ENCODE results near the gene CHST15.

DNA sequence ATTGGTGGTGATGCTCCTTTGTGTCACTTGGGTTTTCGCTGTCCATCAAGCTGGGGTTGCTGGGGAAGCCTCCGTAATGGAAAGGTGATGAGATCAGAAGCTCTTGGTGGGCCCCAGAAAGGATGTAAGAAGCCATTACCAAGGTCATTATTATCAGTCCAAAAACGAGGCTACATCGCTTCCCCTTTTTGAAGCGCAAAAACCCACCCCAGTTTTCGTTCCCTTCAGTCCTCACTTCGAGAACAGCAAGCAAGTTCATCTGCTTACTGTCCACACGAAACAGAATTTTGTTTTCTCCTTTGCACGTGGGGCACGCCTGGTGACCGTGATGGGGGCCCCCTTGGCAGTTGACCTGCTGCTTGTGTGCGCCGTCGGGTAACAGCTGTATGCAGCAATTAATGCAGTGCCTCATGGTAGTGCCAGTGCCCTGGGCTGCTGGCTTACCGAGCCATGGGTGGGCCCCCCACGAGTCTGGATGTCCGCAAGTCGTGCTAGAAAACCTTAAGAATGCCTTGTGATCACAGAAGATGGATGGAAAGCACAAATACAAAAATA lies 47.5 kb downstream of the CHST15 start:
- TF ChIP-seq ATF3 (IDR thresholded peaks at IDR 0.05), result no peak
- TF ChIP-seq, protein P1, sequence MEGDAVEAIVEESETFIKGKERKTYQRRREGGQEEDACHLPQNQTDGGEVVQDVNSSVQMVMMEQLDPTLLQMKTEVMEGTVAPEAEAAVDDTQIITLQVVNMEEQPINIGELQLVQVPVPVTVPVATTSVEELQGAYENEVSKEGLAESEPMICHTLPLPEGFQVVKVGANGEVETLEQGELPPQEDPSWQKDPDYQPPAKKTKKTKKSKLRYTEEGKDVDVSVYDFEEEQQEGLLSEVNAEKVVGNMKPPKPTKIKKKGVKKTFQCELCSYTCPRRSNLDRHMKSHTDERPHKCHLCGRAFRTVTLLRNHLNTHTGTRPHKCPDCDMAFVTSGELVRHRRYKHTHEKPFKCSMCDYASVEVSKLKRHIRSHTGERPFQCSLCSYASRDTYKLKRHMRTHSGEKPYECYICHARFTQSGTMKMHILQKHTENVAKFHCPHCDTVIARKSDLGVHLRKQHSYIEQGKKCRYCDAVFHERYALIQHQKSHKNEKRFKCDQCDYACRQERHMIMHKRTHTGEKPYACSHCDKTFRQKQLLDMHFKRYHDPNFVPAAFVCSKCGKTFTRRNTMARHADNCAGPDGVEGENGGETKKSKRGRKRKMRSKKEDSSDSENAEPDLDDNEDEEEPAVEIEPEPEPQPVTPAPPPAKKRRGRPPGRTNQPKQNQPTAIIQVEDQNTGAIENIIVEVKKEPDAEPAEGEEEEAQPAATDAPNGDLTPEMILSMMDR (IDR thresholded peaks at IDR 0.05; ENCODE audit: low read depth, low read length, missing input control), result no peak
